ENCODE data around the gene PRR33.

PRR33 gene

GRCh38 chr11:1879342-1879940 lies 12.3 kb downstream of the PRR33 start:
- Histone ChIP-seq H3K9ac (ENCODE audit: low read depth, low read length) (no peak overlapping the region), H4K20me1 (ENCODE audit: insufficient read depth, low read length) (no peaks in the 10 kb centered on the region)
- no peak for ATAC-seq (ENCODE audit: insufficient read depth, low read depth)

GRCh38 chr11:1878137-1879031 lies 13.3 kb downstream of the PRR33 start:
- Histone ChIP-seq H3K4me2 (ENCODE audit: insufficient read depth, low read length) (no peak overlapping the region), H3K9me3 (ENCODE audit: insufficient read depth, low read length, severe bottlenecking) (no peaks in the 10 kb centered on the region), H3K27ac (ENCODE audit: low read length) (no peak overlapping the region), H3K79me2 (ENCODE audit: insufficient read depth, low read length) (no peaks in the 10 kb centered on the region), H3K4me1 (ENCODE audit: insufficient read depth, low read length) (no peaks in the 10 kb centered on the region), H4K20me1 (ENCODE audit: insufficient read depth, low read length) (no peaks in the 10 kb centered on the region), H3K4me3 (ENCODE audit: low read depth in 1 of 2, low read length in 2 of 2) (no peak overlapping the region), H3K36me3 (ENCODE audit: insufficient read depth, low read length) (no peaks in the 10 kb centered on the region), H3K9ac (ENCODE audit: low read depth, low read length) (no peak overlapping the region), H2AFZ (ENCODE audit: low read depth, low read length) (no peak overlapping the region), H3K27me3 (ENCODE audit: insufficient read depth, low read length, poor library complexity) (no peaks in the 10 kb centered on the region)
- TF ChIP-seq EZH2 (IDR thresholded peaks at IDR 0.05; ENCODE audit: borderline replicate concordance, low read depth, low read length, severe bottlenecking) (no peak), CTCF (IDR thresholded peaks at IDR 0.05; ENCODE audit: borderline replicate concordance, extremely low read depth, low read length, poor library complexity, severe bottlenecking) (no peak)
- DNase-seq (no peak), ATAC-seq (ENCODE audit: insufficient read depth, low read depth) (no peak)

More at GRCh38 chr11:1879342-1879940, 12.3 kb downstream of the PRR33 start:
- no peak for DNase-seq
- Histone ChIP-seq H3K27ac (ENCODE audit: low read length) (no peak overlapping the region), H3K36me3 (ENCODE audit: insufficient read depth, low read length) (no peaks in the 10 kb centered on the region), H3K4me1 (ENCODE audit: insufficient read depth, low read length) (no peaks in the 10 kb centered on the region), H3K4me3 (ENCODE audit: low read depth in 1 of 2, low read length in 2 of 2) (no peak overlapping the region), H3K27me3 (ENCODE audit: insufficient read depth, low read length, poor library complexity) (no peaks in the 10 kb centered on the region), H2AFZ (ENCODE audit: low read depth, low read length) (no peak overlapping the region), H3K79me2 (ENCODE audit: insufficient read depth, low read length) (no peaks in the 10 kb centered on the region), H3K9me3 (ENCODE audit: insufficient read depth, low read length, severe bottlenecking) (no peaks in the 10 kb centered on the region), H3K4me2 (ENCODE audit: insufficient read depth, low read length) (no peak overlapping the region)
- no peak for TF ChIP-seq EZH2 (IDR thresholded peaks at IDR 0.05; ENCODE audit: borderline replicate concordance, low read depth, low read length, severe bottlenecking)
- TF ChIP-seq CTCF (IDR thresholded peaks at IDR 0.05; ENCODE audit: borderline replicate concordance, extremely low read depth, low read length, poor library complexity, severe bottlenecking), result no peak

GRCh38 chr11:1877211-1878136 lies 14.2 kb downstream of the PRR33 start:
- Histone ChIP-seq H3K36me3 (ENCODE audit: insufficient read depth, low read length) (no peaks in the 10 kb centered on the region), H3K79me2 (ENCODE audit: insufficient read depth, low read length) (no peaks in the 10 kb centered on the region), H3K4me2 (ENCODE audit: insufficient read depth, low read length) (no peak overlapping the region), H2AFZ (ENCODE audit: low read depth, low read length) (no peak overlapping the region), H4K20me1 (ENCODE audit: insufficient read depth, low read length) (no peaks in the 10 kb centered on the region), H3K4me1 (ENCODE audit: insufficient read depth, low read length) (no peaks in the 10 kb centered on the region), H3K9ac (ENCODE audit: low read depth, low read length) (no peak overlapping the region), H3K27ac (ENCODE audit: low read length) (no peak overlapping the region), H3K27me3 (ENCODE audit: insufficient read depth, low read length, poor library complexity) (no peaks in the 10 kb centered on the region), H3K9me3 (ENCODE audit: insufficient read depth, low read length, severe bottlenecking) (no peaks in the 10 kb centered on the region), H3K4me3 (ENCODE audit: low read depth in 1 of 2, low read length in 2 of 2) (no peak overlapping the region)
- no peak for TF ChIP-seq CTCF (IDR thresholded peaks at IDR 0.05; ENCODE audit: borderline replicate concordance, extremely low read depth, low read length, poor library complexity, severe bottlenecking)
- TF ChIP-seq EZH2 (IDR thresholded peaks at IDR 0.05; ENCODE audit: borderline replicate concordance, low read depth, low read length, severe bottlenecking), result no peak
- no peak for ATAC-seq (ENCODE audit: insufficient read depth, low read depth)
- no peak for DNase-seq

Data from DND-41 (cell line).